B cell (primary cell): ENCODE data around the gene RPTOR. TPM values are rescaled to one million over a fixed set of nuclear protein-coding genes. Genes with fewer than 3 reads are reported as not detected.

Experiments
- ATAC-seq: fragments of 200-7000 bp; cut with Tn5 transposase; one replicate; pipeline ENCODE4 v1.10.0; 2021; ENCODE audit warnings: low read depth, mild to moderate bottlenecking, moderate number of reproducible peaks, moderate library complexity
- CTCF ChIA-PET: fragments of 350-600 bp; sonication (Branson Sonifier 250); formaldehyde crosslinking; loops from one replicate; lab custom pipeline; 2021; ENCODE audit warnings: antibody characterized with exemption, inconsistent platforms; lab: Charles Lee
- POLR2A ChIA-PET: fragments of 350-600 bp; sonication (Branson Sonifier 250); formaldehyde crosslinking; loops from one replicate; lab custom pipeline; 2021; ENCODE audit warnings: antibody characterized with exemption; lab: Charles Lee
- DNase-seq: peaks from one replicate; pipeline ENCODE4 v3.0.0; 2013
- H2AFZ ChIP-seq: 2 replicates; pipeline ENCODE4 v1.6.1; 2012; ENCODE audit warnings: mild to moderate bottlenecking, low read depth, low read length; ENCODE audit not compliant: insufficient read depth, poor library complexity, severe bottlenecking
- H3K27ac ChIP-seq, 2 donors: 1 replicate in 1 of 2; 2 replicates in 1 of 2; pipeline ENCODE4 v1.5.1; 2012 to 2013; ENCODE audit warnings: low read length in 2 of 2, mild to moderate bottlenecking in 2 of 2, moderate library complexity in 1 of 2
- H3K27me3 ChIP-seq, 4 experiments: fragments of 200-600 bp in 1 of 4; sonication (generic) in 1 of 4; replicated peaks in 1 of 4; 1 replicate in 2 of 4; 2 replicates in 2 of 4; pipeline versions ENCODE4 v1.6.1 to v1.7.0; 2013 to 2016; ENCODE audit warnings: low read length in 3 of 4, mild to moderate bottlenecking in 2 of 4, mixed read lengths in 1 of 4, moderate library complexity in 1 of 4; ENCODE audit not compliant: insufficient read depth in 4 of 4, control insufficient read depth in 3 of 4; ENCODE audit errors: control extremely low read depth in 1 of 4
- H3K36me3 ChIP-seq, 2 experiments: replicated peaks in 1 of 2; 1 replicate in 1 of 2; 2 replicates in 1 of 2; pipeline versions ENCODE4 v1.6.1 to v1.7.1; 2013; ENCODE audit warnings: low read length in 1 of 2; ENCODE audit not compliant: insufficient read depth in 2 of 2, control insufficient read depth in 1 of 2; ENCODE audit errors: control extremely low read depth in 1 of 2, extremely low read depth in 1 of 2
- H3K4me1 ChIP-seq, 2 donors: fragments of 200-600 bp in 1 of 2; sonication (generic) in 1 of 2; 1 replicate in 1 of 2; 2 replicates in 1 of 2; pipeline versions ENCODE4 v1.5.1 to v1.6.1; 2013 to 2017; ENCODE audit warnings: low read length in 2 of 2; ENCODE audit not compliant: control insufficient read depth in 2 of 2, insufficient read depth in 2 of 2
- H3K4me2 ChIP-seq: replicated peaks from 2 replicates; pipeline ENCODE3; 2012; ENCODE audit warnings: mild to moderate bottlenecking, low read depth, low read length; ENCODE audit not compliant: poor library complexity, severe bottlenecking
- H3K4me3 ChIP-seq, 5 experiments: fragments of 200-600 bp in 1 of 5; sonication (generic) in 1 of 5; 1 replicate in 3 of 5; 2 replicates in 2 of 5; pipeline versions ENCODE4 v1.5.1 to v1.7.0; 2011 to 2016; ENCODE audit warnings: low read length in 4 of 5, mild to moderate bottlenecking in 4 of 5, low read depth in 2 of 5, control low read depth in 1 of 5, moderate library complexity in 1 of 5; ENCODE audit not compliant: insufficient read depth in 1 of 5; ENCODE audit errors: control extremely low read depth in 1 of 5, extremely low read depth in 1 of 5
- H3K79me2 ChIP-seq: fragments of 200-600 bp; sonication (generic); one replicate; pipeline ENCODE4 v1.6.0; 2016; ENCODE audit warnings: low read length; ENCODE audit not compliant: control insufficient read depth, insufficient read depth
- H3K9ac ChIP-seq: fragments of 200-600 bp; sonication (generic); 2 replicates; pipeline ENCODE4 v1.6.1; 2017; ENCODE audit warnings: mild to moderate bottlenecking, low read length, moderate library complexity
- H3K9me3 ChIP-seq, 3 donors: one replicate each; pipeline versions ENCODE4 v1.6.1 to v1.7.1; 2013; ENCODE audit warnings: low read length in 2 of 3; ENCODE audit not compliant: control insufficient read depth in 2 of 3, insufficient read depth in 1 of 3; ENCODE audit errors: control extremely low read depth in 1 of 3
- H4K20me1 ChIP-seq: 2 replicates; pipeline ENCODE4 v1.6.0; 2012; ENCODE audit warnings: mild to moderate bottlenecking, low read length; ENCODE audit not compliant: insufficient read depth, control insufficient read depth, poor library complexity, severe bottlenecking
- H3K27ac Mint-ChIP-seq: one replicate; pipeline ENCODE4 v1.8.0; 2021; ENCODE audit warnings: mixed read lengths
- H3K27me3 Mint-ChIP-seq: one replicate; pipeline ENCODE4 v1.8.0; 2021; ENCODE audit warnings: mixed read lengths
- H3K4me1 Mint-ChIP-seq: one replicate; pipeline ENCODE4 v1.8.0; 2021; ENCODE audit warnings: mixed read lengths
- H3K4me3 Mint-ChIP-seq: one replicate; pipeline ENCODE4 v1.8.0; 2021; ENCODE audit warnings: mixed read lengths
- H3K9me3 Mint-ChIP-seq: one replicate; pipeline ENCODE4 v1.8.0; 2022; ENCODE audit warnings: mixed read lengths; ENCODE audit not compliant: insufficient read depth
- EZH2 ChIP-seq: IDR thresholded peaks from 2 replicates; pipeline ENCODE4 v1.6.1; 2012; ENCODE audit warnings: borderline replicate concordance, low read depth, mild to moderate bottlenecking, moderate library complexity, low read length; ENCODE audit not compliant: insufficient read depth, poor library complexity, severe bottlenecking
- WGBS: methylation state at CpG from one replicate; pipeline ENCODE4 v1.1.5; 2013; ENCODE audit warnings: missing lambda C conversion rate; ENCODE audit not compliant: insufficient coverage; 5-methylcytosine and 5-hydroxymethylcytosine counted together
- intact Hi-C: fragments of 100-400 bp; cut with micrococcal nuclease; formaldehyde crosslinking; loops from one replicate; pipeline ENCODE4 v1.10.0; 2022
- polyA plus RNA-seq: library from polyadenylated mRNA; depleted of rRNA; stranded (reverse); fragments of >200 nt; gene quantifications from 2 replicates; pipeline ENCODE4 v1.2.3, GENCODE V29; 2012
- total RNA-seq, 2 donors: library from RNA; stranded (reverse); fragments of 120-200 nt in 1 of 2; gene quantifications; 1 replicate in 1 of 2; 2 replicates in 1 of 2; pipeline versions ENCODE4 v1.2.3 to v1.2.4, GENCODE V29; 2013 to 2022
- TF ChIP-seq, protein P1 (sequence below): fragments of 200-600 bp; IDR thresholded peaks from one replicate; pipeline ENCODE4 v1.8.0; 2022; ENCODE audit warnings: antibody characterized with exemption, mild to moderate bottlenecking

Gene RPTOR
- total and polyA plus RNA-seq, 2 donors (not counting 1 experiment from before 2014, with no cell fraction given) = 13.4 to 58.8 TPM

DNA sequence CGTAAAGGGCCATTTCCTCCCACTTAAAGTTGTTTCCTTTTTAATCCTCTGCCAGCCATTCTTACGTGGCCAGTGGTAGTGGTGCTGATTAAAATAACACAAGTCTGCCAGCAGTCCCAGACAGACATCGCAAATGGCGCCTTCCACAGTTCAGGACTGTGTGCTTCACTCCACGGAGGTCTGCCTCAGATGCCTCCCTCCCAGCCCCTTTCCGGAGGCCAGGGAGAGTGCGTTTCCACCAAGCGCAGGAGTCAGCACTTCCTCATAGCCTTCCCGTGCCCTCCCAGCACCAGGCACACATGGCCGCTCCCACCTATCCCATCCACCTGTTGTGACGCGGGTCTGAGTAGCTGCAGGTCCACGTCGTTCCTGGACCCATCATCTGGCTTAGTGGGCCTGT, 205.6 kb downstream of the RPTOR start:
- Mint-ChIP-seq H3K4me1 (peaks cover 7% of the 10 kb centered on the region), H3K4me3 (no peak overlapping the region), H3K27me3 (no peaks in the 10 kb centered on the region), H3K27ac (peak overlapping the region; percentile 37), H3K9me3 (no peaks in the 10 kb centered on the region)
- H3K27ac ChIP-seq = no peak overlapping the region
- H3K4me2 ChIP-seq = no peak overlapping the region
- no peaks in the 10 kb centered on the region for H3K79me2 ChIP-seq
- DNase-seq = no peak
- ChIA-PET CTCF (no interaction called here), POLR2A (no interaction called here)
- H3K4me1 ChIP-seq = peaks cover 0 to 7% of the 10 kb centered on the region in 2 donors
- no peaks in the 10 kb centered on the region for H3K27me3 ChIP-seq
- no peak overlapping the region for H2AFZ ChIP-seq
- H3K36me3 ChIP-seq = peaks cover 0 to 11% of the 10 kb centered on the region in 2 experiments
- H3K9me3 ChIP-seq = no peaks in the 10 kb centered on the region
- TF ChIP-seq, protein P1, sequence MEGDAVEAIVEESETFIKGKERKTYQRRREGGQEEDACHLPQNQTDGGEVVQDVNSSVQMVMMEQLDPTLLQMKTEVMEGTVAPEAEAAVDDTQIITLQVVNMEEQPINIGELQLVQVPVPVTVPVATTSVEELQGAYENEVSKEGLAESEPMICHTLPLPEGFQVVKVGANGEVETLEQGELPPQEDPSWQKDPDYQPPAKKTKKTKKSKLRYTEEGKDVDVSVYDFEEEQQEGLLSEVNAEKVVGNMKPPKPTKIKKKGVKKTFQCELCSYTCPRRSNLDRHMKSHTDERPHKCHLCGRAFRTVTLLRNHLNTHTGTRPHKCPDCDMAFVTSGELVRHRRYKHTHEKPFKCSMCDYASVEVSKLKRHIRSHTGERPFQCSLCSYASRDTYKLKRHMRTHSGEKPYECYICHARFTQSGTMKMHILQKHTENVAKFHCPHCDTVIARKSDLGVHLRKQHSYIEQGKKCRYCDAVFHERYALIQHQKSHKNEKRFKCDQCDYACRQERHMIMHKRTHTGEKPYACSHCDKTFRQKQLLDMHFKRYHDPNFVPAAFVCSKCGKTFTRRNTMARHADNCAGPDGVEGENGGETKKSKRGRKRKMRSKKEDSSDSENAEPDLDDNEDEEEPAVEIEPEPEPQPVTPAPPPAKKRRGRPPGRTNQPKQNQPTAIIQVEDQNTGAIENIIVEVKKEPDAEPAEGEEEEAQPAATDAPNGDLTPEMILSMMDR = no peak
- no peak for TF ChIP-seq EZH2
- no peak overlapping the region for H3K9ac ChIP-seq
- ATAC-seq = no peak
- H3K4me3 ChIP-seq = no peak overlapping the region
- intact Hi-C loops = no loop called here
- no peaks in the 10 kb centered on the region for H4K20me1 ChIP-seq
- 36% methylated on average over 12 of the region's 14 CpGs for whole genome bisulfite sequencing

DNA sequence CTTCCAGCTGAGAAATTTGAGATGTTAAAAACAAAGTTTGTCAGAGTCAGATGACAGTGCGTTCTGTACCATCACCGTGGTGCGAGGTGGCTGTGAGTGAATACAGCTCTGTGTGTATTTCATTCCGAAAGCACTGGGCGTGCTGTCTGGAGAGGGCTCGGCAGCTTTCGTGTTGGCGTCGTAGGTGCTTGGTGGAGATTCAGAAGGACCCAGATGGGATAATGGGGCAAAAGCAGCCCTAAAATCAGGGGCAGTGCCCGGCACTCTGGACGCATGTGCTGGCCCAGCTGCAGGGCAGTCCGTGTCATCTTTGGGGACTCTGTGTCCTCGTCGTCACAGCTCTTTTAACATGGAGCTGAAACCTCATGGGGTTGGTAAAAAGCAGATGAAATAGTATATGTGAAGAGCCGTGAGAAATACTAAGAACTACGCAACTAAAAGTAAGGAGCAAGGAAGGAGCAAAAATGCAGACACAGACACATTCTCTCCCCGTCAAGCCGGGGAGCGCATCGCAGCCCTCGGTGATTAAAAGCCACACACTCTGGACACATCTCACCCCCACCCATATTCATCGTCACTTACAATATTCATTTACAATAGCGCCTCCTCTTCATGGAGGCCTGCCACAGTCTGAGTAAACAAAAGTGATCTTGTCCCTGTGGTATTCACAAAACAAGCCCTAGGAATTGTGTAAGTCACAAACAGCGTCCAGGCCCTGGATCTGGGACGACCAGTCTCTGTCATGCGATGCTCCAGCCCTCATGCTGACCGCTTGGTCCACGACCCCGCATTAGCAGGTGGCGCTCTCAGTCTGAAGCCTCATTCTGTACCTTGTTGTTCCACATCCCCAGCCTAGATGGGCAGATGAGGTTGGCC, 206.7 kb downstream of the RPTOR start:
- H3K9ac ChIP-seq = no peak overlapping the region
- no peak overlapping the region for H3K4me3 Mint-ChIP-seq

More for the DNA sequence above, 206.7 kb downstream of the RPTOR start:
- CTCF ChIA-PET = no interaction called here
- POLR2A ChIA-PET = no interaction called here
- H4K20me1 ChIP-seq = no peaks in the 10 kb centered on the region
- TF ChIP-seq EZH2 = no peak
- TF ChIP-seq, protein P1 = no peak
- H3K4me3 ChIP-seq = no peak overlapping the region
- H3K79me2 ChIP-seq = no peaks in the 10 kb centered on the region
- H3K27me3 ChIP-seq = no peaks in the 10 kb centered on the region
- no peak overlapping the region for H3K4me2 ChIP-seq
- DNase-seq = no peak
- 91% methylated on average over 28 of the region's 30 CpGs for WGBS
- Mint-ChIP-seq H3K27ac (no peak overlapping the region), H3K4me1 (peaks cover 7% of the 10 kb centered on the region), H3K27me3 (no peaks in the 10 kb centered on the region), H3K9me3 (no peaks in the 10 kb centered on the region)
- no peak overlapping the region for H2AFZ ChIP-seq
- intact Hi-C loops = no loop called here
- H3K27ac ChIP-seq = no peak overlapping the region
- H3K36me3 ChIP-seq = peaks cover 0 to 17% of the 10 kb centered on the region in 2 experiments
- peaks cover 0 to 7% of the 10 kb centered on the region in 2 donors for H3K4me1 ChIP-seq
- ATAC-seq = no peak
- H3K9me3 ChIP-seq = no peaks in the 10 kb centered on the region
